Panc1 (cell line): ENCODE measurements around the gene PCSK2. TPM values are rescaled to one million over a fixed set of nuclear protein-coding genes. Genes with fewer than 3 reads are reported as not detected.

ENCODE experiments used
- ATAC-seq: fragments of 200-7000 bp; cut with Tn5 transposase; 2 replicates; pipeline ENCODE4 v1.9.1; 2020; ENCODE audit warnings: mild to moderate bottlenecking, moderate library complexity
- BruUV-seq: library from RNA; stranded (reverse); fragments of 400-500 nt; replicated peaks from 2 replicates; lab custom pipeline; 2021; lab: Mats Ljungman, UMichigan
- CTCF ChIA-PET: fragments of 300-600 bp; sonication (Branson Sonifier 250); formaldehyde crosslinking; loops from one replicate; lab custom pipeline; 2022; ENCODE audit warnings: antibody characterized with exemption; lab: Charles Lee
- POLR2A ChIA-PET: fragments of 300-600 bp; sonication (Branson Sonifier 250); formaldehyde crosslinking; loops from one replicate; lab custom pipeline; 2022; ENCODE audit warnings: antibody characterized with exemption; lab: Charles Lee
- DNase-seq: peaks from one replicate; pipeline ENCODE4 v3.0.0-alpha.2; 2010; ENCODE audit warnings: low read depth, low spot score
- H3K27ac ChIP-seq: 2 replicates; pipeline ENCODE4 v1.5.1; 2011; ENCODE audit warnings: mild to moderate bottlenecking, low read length, inconsistent platforms
- H3K27me3 ChIP-seq: fragments of 200-500 bp; sonication (Bioruptor generic); 2 replicates; pipeline ENCODE4 v1.6.0; 2014; ENCODE audit warnings: low read length, inconsistent platforms; ENCODE audit not compliant: control insufficient read depth, insufficient read depth
- H3K36me3 ChIP-seq: fragments of 200-500 bp; sonication (Bioruptor generic); 2 replicates; pipeline ENCODE4 v1.5.1; 2014; ENCODE audit warnings: inconsistent platforms, mild to moderate bottlenecking, low read length, moderate library complexity; ENCODE audit not compliant: control insufficient read depth, insufficient read depth
- H3K4me1 ChIP-seq: 2 replicates; pipeline ENCODE4 v1.5.1; 2011; ENCODE audit warnings: inconsistent platforms, mild to moderate bottlenecking, low read length, moderate library complexity; ENCODE audit not compliant: control insufficient read depth, insufficient read depth
- H3K4me3 ChIP-seq, 2 experiments: 2 replicates each; pipeline ENCODE4 v1.5.1; 2011 to 2012; ENCODE audit warnings: low read depth in 2 of 2, low read length in 2 of 2, mild to moderate bottlenecking in 2 of 2, inconsistent platforms in 1 of 2, moderate library complexity in 1 of 2
- H3K9me3 ChIP-seq: fragments of 200-500 bp; sonication (Bioruptor generic); 2 replicates; pipeline ENCODE4 v1.5.1; 2014; ENCODE audit warnings: low read depth, mild to moderate bottlenecking, inconsistent platforms, low read length, moderate library complexity; ENCODE audit not compliant: control insufficient read depth, insufficient read depth
- CTCF ChIP-seq: fragments of 450-650 bp; IDR thresholded peaks from 2 replicates; pipeline ENCODE4 v1.5.1; 2017; ENCODE audit warnings: mild to moderate bottlenecking
- POLR2AphosphoS5 ChIP-seq: IDR thresholded peaks from 2 replicates; pipeline ENCODE4 v1.6.1; 2012; ENCODE audit warnings: mild to moderate bottlenecking, low read depth, low read length, moderate library complexity
- REST ChIP-seq, 2 experiments: IDR thresholded peaks; 2 replicates each; pipeline ENCODE4 v1.6.1; 2011 to 2012; ENCODE audit warnings: low read depth in 2 of 2, control low read depth in 1 of 2, low read length in 1 of 2, mild to moderate bottlenecking in 1 of 2, moderate library complexity in 1 of 2; ENCODE audit not compliant: insufficient read depth in 1 of 2
- SIN3A ChIP-seq: IDR thresholded peaks from 2 replicates; pipeline ENCODE4 v1.6.1; 2012; ENCODE audit warnings: low read depth, mild to moderate bottlenecking, low read length, moderate library complexity, borderline replicate concordance; ENCODE audit not compliant: insufficient read depth
- TCF7L2 ChIP-seq: IDR thresholded peaks from 2 replicates; pipeline ENCODE4 v1.6.1; 2011; ENCODE audit warnings: mild to moderate bottlenecking, low read depth, low read length, inconsistent platforms
- in situ Hi-C: cut with HindIII; loops from 2 replicates; pipeline ENCODE4 v1.10.0; 2016; ENCODE audit warnings: low sequenced_read_pairs, low pct_unique_long_range_greater_than_20kb
- intact Hi-C: fragments of 100-400 bp; cut with micrococcal nuclease; formaldehyde crosslinking; loops from one replicate; pipeline ENCODE4 v1.10.0; 2022; ENCODE audit not compliant: unreplicated experiment
- total RNA-seq: library from RNA; stranded (reverse); gene quantifications from one replicate; pipeline ENCODE4 v1.2.1, GENCODE V29; 2021; ENCODE audit not compliant: unreplicated experiment

PCSK2 gene
- total RNA-seq, 1 experiment from 2014 or later, result not detected

- H3K36me3 ChIP-seq, result no peaks in the 10 kb centered on the region
- in situ Hi-C loops (no loop called here), intact Hi-C loops (no loop called here)
- H3K27ac ChIP-seq, result no peak overlapping the region
- no peak overlapping the region for H3K4me3 ChIP-seq
- ChIA-PET POLR2A (no interaction called here), CTCF (no interaction called here)
- no peaks in the 10 kb centered on the region for H3K9me3 ChIP-seq
- TF ChIP-seq TCF7L2 (no peak), POLR2AphosphoS5 (no peak), SIN3A (no peak), REST (IDR thresholded peaks at IDR 0.05; ENCODE audit: insufficient read depth in 1 of 2, low read depth in 2 of 2, low read length in 1 of 2) (no peak), CTCF (no peak)
- no peaks in the 10 kb centered on the region for H3K27me3 ChIP-seq
- BruUV-seq, result no TSS peak
- no peaks in the 10 kb centered on the region for H3K4me1 ChIP-seq
- ATAC-seq (no peak), DNase-seq (no peak)
These were observed 132.0 kb downstream of the PCSK2 start for GRCh38 chr20:17358854-17359253.

GRCh38 chr20:17364681-17365080, 137.8 kb downstream of the PCSK2 start:
- in situ Hi-C loops (no loop called here), intact Hi-C loops (no loop called here)
- TF ChIP-seq POLR2AphosphoS5 (no peak), SIN3A (no peak), CTCF (no peak), REST (IDR thresholded peaks at IDR 0.05; ENCODE audit: insufficient read depth in 1 of 2, low read depth in 2 of 2, low read length in 1 of 2) (no peak), TCF7L2 (no peak)
- Histone ChIP-seq H3K9me3 (no peaks in the 10 kb centered on the region), H3K36me3 (no peaks in the 10 kb centered on the region), H3K4me1 (no peaks in the 10 kb centered on the region), H3K27me3 (peaks cover 5% of the 10 kb centered on the region; the same call in 1 of the 2 replicates), H3K27ac (no peak overlapping the region), H3K4me3 (no peak overlapping the region)
- ATAC-seq (no peak), DNase-seq (no peak)
- CTCF ChIA-PET, result no interaction called here
- POLR2A ChIA-PET, result no interaction called here
- no TSS peak for BruUV-seq
